ENCODE measurements around the gene ARPIN. TPM values are rescaled to one million over a fixed set of nuclear protein-coding genes. Genes with fewer than 3 reads are reported as not detected.
A peak's percentile ranks its signal among the peaks of the same experiment; 100 is the strongest.
"Not testable (repeated sequence)": the region's sequence is repeated elsewhere in the genome, so short reads cannot be mapped to it uniquely, and the experiment has no call there.

Gene ARPIN
- total RNA-seq: 10 to 100 TPM in 1 of 2 donors, 1 to 10 TPM in 1; 8.3 to 11.8 TPM

DNA sequence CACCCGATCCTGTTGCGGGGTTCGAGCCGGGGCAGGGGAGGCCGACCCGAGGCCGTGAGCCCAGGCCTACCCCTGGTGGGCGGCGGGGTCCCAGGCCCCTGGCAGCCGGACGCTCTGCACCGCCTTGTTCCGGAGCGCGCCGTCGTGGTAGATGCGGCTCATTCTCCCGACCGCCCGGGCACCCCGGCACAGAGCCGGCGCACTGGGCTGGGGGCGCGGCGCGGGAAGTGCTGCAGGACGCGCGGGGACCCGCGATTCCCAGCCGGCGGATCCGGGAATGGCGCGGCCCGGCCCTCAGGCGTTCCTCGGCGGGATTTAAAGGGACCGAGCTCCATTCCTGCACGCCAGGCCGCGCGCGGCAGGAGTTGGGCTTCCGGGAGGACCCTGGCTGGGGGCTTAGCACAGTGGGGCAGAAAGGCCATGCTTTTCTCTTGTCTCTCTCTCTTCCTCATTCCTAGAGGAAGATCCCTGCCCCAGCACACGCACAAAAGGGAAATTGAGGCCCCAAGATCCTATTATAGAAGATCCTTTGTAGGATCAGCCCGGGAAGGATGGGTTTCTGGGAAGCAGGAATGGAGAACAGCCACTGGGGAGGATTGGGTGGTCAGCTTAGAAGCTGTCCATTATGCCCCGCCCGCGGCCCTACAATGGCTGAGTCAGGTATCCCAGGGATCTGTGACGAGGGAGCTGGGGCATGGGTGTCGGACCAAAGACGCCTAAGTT lies at the start of gene ARPIN:
ARPIN (minus strand) TSS at position 279 of the 723 bp plus-strand sequence; CDS start at position 162, 117 bp downstream.
- DNase-seq (ENCODE audit: low spot score): no peak
- Histone ChIP-seq H3K27me3 (no peaks in the 10 kb centered on the region), H3K36me3 (peaks cover 2% of the 10 kb centered on the region), H3K27ac (peak within 1 kb of the TSS; percentile 58 to 84), H3K4me1 (peaks cover 0 to 16% of the 10 kb centered on the region in 2 donors), H3K4me3 (peak within 1 kb of the TSS; percentile 62 to 88), H3K9me3 (no peaks in the 10 kb centered on the region)
- TF ChIP-seq, protein P1, sequence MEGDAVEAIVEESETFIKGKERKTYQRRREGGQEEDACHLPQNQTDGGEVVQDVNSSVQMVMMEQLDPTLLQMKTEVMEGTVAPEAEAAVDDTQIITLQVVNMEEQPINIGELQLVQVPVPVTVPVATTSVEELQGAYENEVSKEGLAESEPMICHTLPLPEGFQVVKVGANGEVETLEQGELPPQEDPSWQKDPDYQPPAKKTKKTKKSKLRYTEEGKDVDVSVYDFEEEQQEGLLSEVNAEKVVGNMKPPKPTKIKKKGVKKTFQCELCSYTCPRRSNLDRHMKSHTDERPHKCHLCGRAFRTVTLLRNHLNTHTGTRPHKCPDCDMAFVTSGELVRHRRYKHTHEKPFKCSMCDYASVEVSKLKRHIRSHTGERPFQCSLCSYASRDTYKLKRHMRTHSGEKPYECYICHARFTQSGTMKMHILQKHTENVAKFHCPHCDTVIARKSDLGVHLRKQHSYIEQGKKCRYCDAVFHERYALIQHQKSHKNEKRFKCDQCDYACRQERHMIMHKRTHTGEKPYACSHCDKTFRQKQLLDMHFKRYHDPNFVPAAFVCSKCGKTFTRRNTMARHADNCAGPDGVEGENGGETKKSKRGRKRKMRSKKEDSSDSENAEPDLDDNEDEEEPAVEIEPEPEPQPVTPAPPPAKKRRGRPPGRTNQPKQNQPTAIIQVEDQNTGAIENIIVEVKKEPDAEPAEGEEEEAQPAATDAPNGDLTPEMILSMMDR (IDR thresholded peaks at IDR 0.05): no peak

- H3K36me3 ChIP-seq: no peaks in the 10 kb centered on the region
- H3K9me3 ChIP-seq: no peaks in the 10 kb centered on the region
- H3K27ac ChIP-seq: no peak overlapping the region
- no peaks in the 10 kb centered on the region for H3K4me1 ChIP-seq
- TF ChIP-seq, protein P1 (IDR thresholded peaks at IDR 0.05): no peak
- H3K4me3 ChIP-seq: no peak overlapping the region
- no peaks in the 10 kb centered on the region for H3K27me3 ChIP-seq
- DNase-seq (ENCODE audit: low spot score): no peak
Measured at GRCh38 chr15:89958107-89958805, 45.5 kb upstream of the ARPIN start.

DNA sequence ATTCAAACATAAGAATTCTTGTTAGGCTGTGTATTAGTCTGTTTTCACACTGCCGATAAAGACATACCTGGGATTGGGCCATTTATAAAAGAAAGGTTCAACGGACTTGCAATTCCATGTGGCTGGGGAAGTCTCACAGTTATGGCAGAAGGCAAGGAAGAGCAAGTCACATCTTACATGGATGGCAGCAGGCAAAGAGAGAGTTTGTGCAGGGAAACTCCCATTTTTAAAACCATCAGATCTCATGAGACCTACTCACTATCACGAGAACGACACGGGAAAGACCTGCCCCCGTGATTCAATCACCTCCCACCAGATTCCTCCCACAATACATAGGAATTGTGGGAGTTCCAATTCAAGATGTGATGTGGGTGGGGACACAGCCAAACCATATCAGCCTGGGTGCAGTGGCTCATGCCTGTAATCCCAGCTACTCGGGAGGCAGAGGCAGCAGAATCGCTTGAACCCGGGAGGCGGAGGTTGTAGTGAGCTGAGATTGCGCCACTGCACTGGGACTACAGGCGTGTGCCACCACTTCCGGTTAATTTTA lies 42.8 kb upstream of the ARPIN start:
- H3K27ac ChIP-seq; H3K4me1 ChIP-seq; DNase-seq (ENCODE audit: low spot score); H3K4me3 ChIP-seq; H3K9me3 ChIP-seq; H3K27me3 ChIP-seq; H3K36me3 ChIP-seq: not testable (repeated sequence)

GRCh38 chr15:89954541-89954940 lies 41.8 kb upstream of the ARPIN start:
- Histone ChIP-seq H3K27ac (no peak overlapping the region), H3K9me3 (no peaks in the 10 kb centered on the region), H3K27me3 (no peaks in the 10 kb centered on the region), H3K36me3 (no peaks in the 10 kb centered on the region), H3K4me1 (no peaks in the 10 kb centered on the region), H3K4me3 (no peak overlapping the region)
- DNase-seq (ENCODE audit: low spot score): no peak
- TF ChIP-seq, protein P1 (IDR thresholded peaks at IDR 0.05): no peak

- no peak overlapping the region for H3K27ac ChIP-seq
- H3K9me3 ChIP-seq: no peaks in the 10 kb centered on the region
- TF ChIP-seq, protein P1 (IDR thresholded peaks at IDR 0.05): no peak
- H3K4me3 ChIP-seq: no peak overlapping the region
- no peaks in the 10 kb centered on the region for H3K4me1 ChIP-seq
- no peaks in the 10 kb centered on the region for H3K36me3 ChIP-seq
- H3K27me3 ChIP-seq: no peaks in the 10 kb centered on the region
- DNase-seq (ENCODE audit: low spot score): no peak
Measured at GRCh38 chr15:89948796-89949195, 36.0 kb upstream of the ARPIN start.

DNA sequence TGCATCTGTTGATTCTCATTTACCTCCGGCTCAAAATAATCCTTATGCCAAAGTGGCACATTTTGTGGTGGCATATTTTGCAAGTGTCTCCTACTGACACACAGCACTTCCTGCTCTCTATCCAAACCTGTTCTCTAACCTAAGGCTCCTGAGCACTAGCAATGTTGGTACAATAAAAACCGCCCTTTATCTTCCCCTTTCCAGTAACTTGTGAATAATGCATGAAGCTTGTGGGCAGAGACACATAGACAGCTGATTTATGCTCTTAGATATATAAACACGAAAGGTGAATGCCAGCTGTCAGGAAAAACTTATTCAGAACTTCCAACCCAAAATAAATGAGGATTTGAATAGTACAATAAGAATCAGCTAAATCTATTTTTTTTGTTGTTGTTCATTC lies 34.6 kb upstream of the ARPIN start:
- no peaks in the 10 kb centered on the region for H3K27me3 ChIP-seq
- TF ChIP-seq, protein P1 (IDR thresholded peaks at IDR 0.05): no peak
- H3K4me3 ChIP-seq: no peak overlapping the region
- no peaks in the 10 kb centered on the region for H3K9me3 ChIP-seq
- no peak overlapping the region for H3K27ac ChIP-seq
- no peaks in the 10 kb centered on the region for H3K36me3 ChIP-seq
- DNase-seq (ENCODE audit: low spot score): no peak
- H3K4me1 ChIP-seq: no peaks in the 10 kb centered on the region

Measured in right atrium auricular region (tissue), 2 donors.